Erythroblast (primary cell): ENCODE data around the gene CLIC6.

Source experiments
- GATA1 ChIP-seq: IDR thresholded peaks from 2 replicates; pipeline ENCODE4 v1.6.1; 2011; ENCODE audit warnings: low read depth, mild to moderate bottlenecking, control low read depth, low read length, moderate library complexity
- POLR2A ChIP-seq: IDR thresholded peaks from 2 replicates; pipeline ENCODE4 v1.6.1; 2011; ENCODE audit warnings: mild to moderate bottlenecking, low read length

DNA sequence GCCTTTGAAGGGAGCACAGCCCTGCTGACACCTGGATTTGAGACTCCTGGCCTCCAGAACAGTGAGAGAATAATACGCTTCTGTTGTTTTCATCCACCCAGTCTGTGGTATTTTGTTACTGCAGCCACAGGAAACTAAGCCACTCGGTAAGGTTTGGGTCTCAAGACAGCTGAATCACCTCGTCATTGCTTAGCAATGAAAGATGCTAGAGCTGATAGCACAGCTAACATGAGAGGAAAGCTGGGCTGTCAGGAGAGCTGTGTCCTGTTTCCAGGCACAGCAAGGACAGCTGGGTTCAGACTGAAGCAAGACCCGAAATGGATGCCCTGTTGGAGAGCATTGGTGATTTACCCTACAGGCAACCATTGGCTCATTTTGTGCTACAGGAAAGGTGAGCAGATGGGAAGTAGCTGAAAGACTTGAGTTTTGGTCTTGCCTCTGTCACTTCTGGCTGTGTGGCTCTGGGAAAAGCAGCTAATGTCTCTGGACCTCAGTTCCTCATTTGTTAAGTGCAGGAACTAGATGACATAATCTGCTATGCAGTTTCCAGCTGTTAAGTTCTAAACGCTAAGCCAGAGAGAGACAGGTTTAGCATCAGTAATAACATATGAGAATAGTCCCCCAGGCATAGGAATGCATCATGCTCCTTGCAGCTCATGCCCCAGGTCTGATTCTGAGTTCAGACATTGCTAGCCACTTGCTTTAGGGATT lies 58.0 kb downstream of the CLIC6 start:
- no peak for TF ChIP-seq POLR2A
- no peak for TF ChIP-seq GATA1
